Spleen (tissue), 7 donors: ENCODE measurements around the gene ALDH1B1.

Source experiments
- CTCF ChIP-seq, 11 experiments: fragments of 200-600 bp in 7 of 11; fragments of 450-650 bp in 4 of 11; sonication (generic) in 4 of 11; IDR thresholded peaks in 8 of 11; conservative IDR thresholded peaks in 3 of 11; 1 replicate in 7 of 11; 2 replicates in 4 of 11; pipeline versions ENCODE4 v1.4.0 to v1.8.0; 2016 to 2021; ENCODE audit warnings: antibody characterized with exemption in 11 of 11, inconsistent platforms in 4 of 11, mild to moderate bottlenecking in 1 of 11
- POLR2A ChIP-seq, 3 donors: fragments of 450-650 bp; IDR thresholded peaks; one replicate each; pipeline ENCODE4 v1.5.1; 2017; ENCODE audit warnings: antibody characterized with exemption in 3 of 3, mild to moderate bottlenecking in 1 of 3
- POLR2AphosphoS5 ChIP-seq, 3 donors: sonication (generic); formaldehyde crosslinking; IDR thresholded peaks; one replicate each; pipeline ENCODE4 v1.5.1; 2017; ENCODE audit warnings: antibody characterized with exemption in 3 of 3
- donor health status: DM: no; HTN: no; CAD: no; lungs with moderate emphysema.
- donor health status: DM: no; HTN: no; CAD: no.
- donor health status: DM: no; HTN: no; CAD: no.

DNA sequence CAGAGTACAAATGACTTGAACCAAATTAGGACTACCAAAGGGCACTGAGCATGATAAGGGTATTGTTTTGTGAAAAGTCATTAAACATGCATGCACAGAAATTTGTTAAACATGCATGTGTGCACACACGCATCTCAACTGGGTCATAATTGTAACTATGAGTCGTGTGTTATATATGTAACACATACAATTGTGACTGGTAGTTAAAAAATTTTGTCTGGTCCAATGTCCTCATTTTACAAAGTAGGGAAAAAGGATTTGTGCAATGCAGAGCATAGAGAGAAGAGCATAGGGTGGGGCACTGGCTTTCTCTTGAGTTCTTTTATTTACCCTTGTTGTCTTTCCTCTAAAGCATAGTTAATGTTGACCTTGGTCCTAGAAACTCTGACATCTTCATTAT, 51.1 kb downstream of the ALDH1B1 start:
- TF ChIP-seq CTCF (IDR thresholded peaks at IDR 0.05 in 8 of 11, conservative IDR thresholded peaks at IDR 0.05 in 3 of 11) (no peak), POLR2A (IDR thresholded peaks at IDR 0.05) (no peak), POLR2AphosphoS5 (IDR thresholded peaks at IDR 0.05) (no peak)
